DND-41 (cell line): ENCODE results near the gene ZIC1.

Source experiments
- ATAC-seq: fragments of 200-7000 bp; cut with Tn5 transposase; 3 replicates; pipeline ENCODE4 v1.9.1; 2021; ENCODE audit warnings: low read depth; ENCODE audit not compliant: insufficient read depth
- DNase-seq: peaks from one replicate; pipeline ENCODE4 v3.0.0-alpha.2; 2020
- H2AFZ ChIP-seq: 2 replicates; pipeline ENCODE4 v1.6.0; 2012; ENCODE audit warnings: low read depth, low read length
- H3K27ac ChIP-seq: 2 replicates; pipeline ENCODE4 v1.5.1; 2012; ENCODE audit warnings: low read length, inconsistent platforms
- H3K27me3 ChIP-seq: fragments of 200-600 bp; sonication (generic); 2 replicates; pipeline ENCODE4 v1.6.0; 2012; ENCODE audit warnings: low read length, mild to moderate bottlenecking, inconsistent platforms; ENCODE audit not compliant: insufficient read depth, poor library complexity
- H3K36me3 ChIP-seq: 2 replicates; pipeline ENCODE4 v1.5.1; 2012; ENCODE audit warnings: low read length, inconsistent platforms; ENCODE audit not compliant: insufficient read depth
- H3K4me1 ChIP-seq: 2 replicates; pipeline ENCODE4 v1.5.1; 2012; ENCODE audit warnings: mild to moderate bottlenecking, low read length; ENCODE audit not compliant: insufficient read depth
- H3K4me2 ChIP-seq: 2 replicates; pipeline ENCODE4 v1.6.0; 2012; ENCODE audit warnings: mild to moderate bottlenecking, moderate library complexity, low read length, inconsistent platforms; ENCODE audit not compliant: insufficient read depth
- H3K4me3 ChIP-seq, 2 experiments: fragments of 200-600 bp in 1 of 2; shearing (Covaris generic) in 1 of 2; 2 replicates each; pipeline ENCODE4 v1.5.1; 2012 to 2016; ENCODE audit warnings: inconsistent platforms in 2 of 2, low read length in 2 of 2, mild to moderate bottlenecking in 2 of 2, low read depth in 1 of 2, moderate library complexity in 1 of 2
- H3K79me2 ChIP-seq: 2 replicates; pipeline ENCODE4 v1.6.0; 2012; ENCODE audit warnings: low read length, inconsistent platforms; ENCODE audit not compliant: insufficient read depth
- H3K9ac ChIP-seq: 2 replicates; pipeline ENCODE4 v1.6.0; 2012; ENCODE audit warnings: low read depth, mild to moderate bottlenecking, inconsistent platforms, low read length, moderate library complexity
- H3K9me3 ChIP-seq: 2 replicates; pipeline ENCODE4 v1.5.1; 2012; ENCODE audit warnings: low read length, moderate library complexity, mild to moderate bottlenecking, inconsistent platforms; ENCODE audit not compliant: insufficient read depth, severe bottlenecking
- H4K20me1 ChIP-seq: 2 replicates; pipeline ENCODE4 v1.6.0; 2012; ENCODE audit warnings: low read length; ENCODE audit not compliant: insufficient read depth
- EZH2 ChIP-seq: IDR thresholded peaks from 3 replicates; pipeline ENCODE4 v1.6.1; 2012; ENCODE audit warnings: borderline replicate concordance, low read depth, mild to moderate bottlenecking, moderate library complexity, low read length, inconsistent platforms; ENCODE audit not compliant: severe bottlenecking
- TF ChIP-seq, protein P1 (sequence below): IDR thresholded peaks from 2 replicates; pipeline ENCODE4 v1.5.1; 2012; ENCODE audit warnings: borderline replicate concordance, low read length, moderate library complexity, mild to moderate bottlenecking; ENCODE audit not compliant: poor library complexity, severe bottlenecking; ENCODE audit errors: extremely low read depth

ZIC1 gene

DNA sequence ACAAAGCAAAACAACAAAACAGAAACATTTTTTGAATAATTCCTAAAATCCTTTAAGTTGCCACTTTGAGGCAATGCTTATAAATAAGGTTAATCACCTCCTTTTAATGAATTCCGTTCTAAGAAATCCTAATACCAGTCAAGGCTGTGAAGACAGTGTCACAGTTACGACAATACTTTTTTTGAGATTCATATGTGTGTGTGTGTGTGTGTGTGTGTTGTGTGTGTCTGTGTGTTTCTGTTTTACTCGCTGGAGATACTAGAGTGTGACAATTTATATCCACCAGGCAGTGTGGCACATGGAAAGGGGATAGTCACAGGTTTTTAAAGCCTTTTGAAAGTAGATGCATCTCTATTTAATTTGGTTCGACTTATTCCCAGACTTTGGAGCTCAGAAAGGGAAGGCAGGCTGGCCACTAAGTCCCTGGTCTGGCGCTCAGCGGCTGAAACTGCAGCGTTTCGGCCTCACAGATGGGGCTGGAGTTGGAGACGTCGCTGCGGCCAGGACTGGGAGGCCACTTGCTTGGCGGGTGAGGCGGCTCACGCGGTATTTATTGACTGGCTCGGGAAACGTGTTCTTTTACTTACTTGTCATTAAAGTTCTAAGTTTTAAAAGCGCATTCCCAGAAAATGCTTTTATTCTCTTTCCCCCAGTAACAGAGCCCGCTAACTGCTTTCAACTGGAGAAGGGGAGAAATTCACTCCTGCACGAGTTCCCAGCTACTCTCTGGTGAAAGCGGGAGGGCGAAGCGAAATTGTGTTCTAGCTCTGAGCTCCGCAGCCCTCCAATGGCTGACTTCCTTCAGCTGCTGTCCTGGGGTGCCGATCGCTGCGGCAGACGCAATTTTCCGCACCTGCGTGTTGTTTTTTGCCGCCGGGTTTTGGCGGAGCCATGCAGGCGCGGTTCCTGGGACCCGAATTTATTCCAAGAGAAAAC is 13.7 kb downstream of the ZIC1 start:
- no peaks in the 10 kb centered on the region for H3K79me2 ChIP-seq
- no peak for DNase-seq
- H3K4me2 ChIP-seq: no peak overlapping the region

DNA sequence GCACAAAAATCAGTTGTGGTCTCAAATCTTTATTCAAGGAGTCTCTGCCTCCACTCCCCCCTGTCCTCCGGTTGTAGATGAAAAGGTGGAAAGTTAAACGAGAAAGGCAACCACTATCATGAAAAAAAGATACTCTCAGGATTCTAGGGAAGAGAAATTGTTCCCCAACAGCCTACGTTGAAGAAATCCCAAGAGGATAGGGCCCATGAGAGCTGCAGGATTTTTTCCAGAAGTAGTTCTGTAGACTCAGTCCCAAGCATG is 14.3 kb downstream of the ZIC1 start:
- H3K9ac ChIP-seq: no peak overlapping the region
- no peak overlapping the region for H2AFZ ChIP-seq
- DNase-seq: no peak
- no peaks in the 10 kb centered on the region for H3K4me1 ChIP-seq
- peaks cover 12% of the 10 kb centered on the region for H3K9me3 ChIP-seq
- TF ChIP-seq, protein P1, sequence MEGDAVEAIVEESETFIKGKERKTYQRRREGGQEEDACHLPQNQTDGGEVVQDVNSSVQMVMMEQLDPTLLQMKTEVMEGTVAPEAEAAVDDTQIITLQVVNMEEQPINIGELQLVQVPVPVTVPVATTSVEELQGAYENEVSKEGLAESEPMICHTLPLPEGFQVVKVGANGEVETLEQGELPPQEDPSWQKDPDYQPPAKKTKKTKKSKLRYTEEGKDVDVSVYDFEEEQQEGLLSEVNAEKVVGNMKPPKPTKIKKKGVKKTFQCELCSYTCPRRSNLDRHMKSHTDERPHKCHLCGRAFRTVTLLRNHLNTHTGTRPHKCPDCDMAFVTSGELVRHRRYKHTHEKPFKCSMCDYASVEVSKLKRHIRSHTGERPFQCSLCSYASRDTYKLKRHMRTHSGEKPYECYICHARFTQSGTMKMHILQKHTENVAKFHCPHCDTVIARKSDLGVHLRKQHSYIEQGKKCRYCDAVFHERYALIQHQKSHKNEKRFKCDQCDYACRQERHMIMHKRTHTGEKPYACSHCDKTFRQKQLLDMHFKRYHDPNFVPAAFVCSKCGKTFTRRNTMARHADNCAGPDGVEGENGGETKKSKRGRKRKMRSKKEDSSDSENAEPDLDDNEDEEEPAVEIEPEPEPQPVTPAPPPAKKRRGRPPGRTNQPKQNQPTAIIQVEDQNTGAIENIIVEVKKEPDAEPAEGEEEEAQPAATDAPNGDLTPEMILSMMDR: no peak
- TF ChIP-seq EZH2: no peak
- H3K4me2 ChIP-seq: no peak overlapping the region
- ATAC-seq: no peak
- H3K36me3 ChIP-seq: no peaks in the 10 kb centered on the region
- H3K79me2 ChIP-seq: no peaks in the 10 kb centered on the region
- no peaks in the 10 kb centered on the region for H4K20me1 ChIP-seq
- no peak overlapping the region for H3K27ac ChIP-seq
- H3K27me3 ChIP-seq: no peaks in the 10 kb centered on the region
- H3K4me3 ChIP-seq: no peak overlapping the region

More for the DNA sequence above, 13.7 kb downstream of the ZIC1 start:
- Histone ChIP-seq H3K27me3 (no peaks in the 10 kb centered on the region), H3K4me1 (no peaks in the 10 kb centered on the region), H3K27ac (no peak overlapping the region), H3K9me3 (peaks cover 12% of the 10 kb centered on the region), H4K20me1 (no peaks in the 10 kb centered on the region), H3K36me3 (no peaks in the 10 kb centered on the region), H2AFZ (no peak overlapping the region), H3K4me3 (no peak overlapping the region), H3K9ac (no peak overlapping the region)
- TF ChIP-seq, protein P1: no peak
- TF ChIP-seq EZH2: no peak
- no peak for ATAC-seq

DNA sequence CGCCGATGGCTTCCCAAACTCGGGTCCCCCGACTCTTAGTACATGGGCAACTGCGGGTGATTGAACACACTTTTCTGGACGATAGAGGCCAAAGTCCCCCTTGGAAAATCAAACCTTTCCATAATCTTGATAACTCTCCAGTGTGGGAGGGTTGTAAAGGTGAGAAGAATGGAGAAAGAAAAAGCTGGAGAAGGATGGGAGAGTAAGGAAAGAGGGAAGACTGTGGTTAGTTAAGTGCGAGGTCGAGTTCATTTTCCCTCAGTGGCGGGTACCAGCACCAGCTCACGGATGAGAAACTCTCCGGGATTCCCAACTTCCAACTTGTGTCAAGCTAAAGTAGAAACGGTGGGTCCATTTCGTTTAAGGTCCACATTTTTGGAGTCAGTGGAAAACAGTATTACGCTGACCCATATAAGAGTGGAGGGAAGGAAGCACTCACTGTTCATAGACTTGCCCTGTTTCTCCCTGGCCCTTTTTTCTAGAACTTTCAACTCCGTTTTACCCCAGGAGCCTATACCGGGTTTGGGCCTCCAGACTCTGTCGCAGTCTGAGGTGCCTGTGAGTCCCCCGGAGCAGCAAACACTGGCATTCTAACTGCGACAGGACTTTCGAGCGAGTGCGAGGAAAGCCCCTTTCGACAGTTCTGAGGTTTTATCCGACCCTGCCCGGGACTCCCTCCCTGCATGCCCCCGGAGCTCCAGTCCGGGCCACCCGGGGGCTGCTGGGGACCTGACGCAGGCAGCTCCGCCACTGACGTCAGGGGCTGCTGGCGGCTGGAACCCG is 14.8 kb downstream of the ZIC1 start:
- H3K4me1 ChIP-seq: no peaks in the 10 kb centered on the region
- H3K4me3 ChIP-seq: no peak overlapping the region
- H3K79me2 ChIP-seq: no peaks in the 10 kb centered on the region
- TF ChIP-seq EZH2: no peak
- TF ChIP-seq, protein P1: no peak
- DNase-seq: no peak
- H3K27ac ChIP-seq: no peak overlapping the region
- no peak overlapping the region for H2AFZ ChIP-seq
- no peak for ATAC-seq
- no peaks in the 10 kb centered on the region for H3K36me3 ChIP-seq
- no peak overlapping the region for H3K9ac ChIP-seq
- no peaks in the 10 kb centered on the region for H4K20me1 ChIP-seq
- H3K9me3 ChIP-seq: peaks cover 12% of the 10 kb centered on the region
- H3K27me3 ChIP-seq: no peaks in the 10 kb centered on the region
- no peak overlapping the region for H3K4me2 ChIP-seq
